IMR-90 (cell line): Measurements from ENCODE around the gene MIOX. TPM values are rescaled to one million over a fixed set of nuclear protein-coding genes. Genes with fewer than 3 reads are reported as not detected.

Experiments used
- ATAC-seq: fragments of 200-7000 bp; cut with Tn5 transposase; 2 replicates; pipeline ENCODE4 v1.9.1; 2020; ENCODE audit warnings: low read depth, mild to moderate bottlenecking, moderate library complexity
- BruUV-seq: library from RNA; stranded (reverse); fragments of 400-500 nt; replicated peaks from 2 replicates; lab custom pipeline; 2021; lab: Mats Ljungman, UMichigan
- CTCF ChIA-PET: fragments of 300-600 bp; formaldehyde crosslinking; extraction: SDS; loops from one replicate; lab custom pipeline; 2021; ENCODE audit warnings: antibody characterized with exemption; lab: Yijun Ruan, JAX
- POLR2A ChIA-PET: fragments of 300-600 bp; sonication (Branson Sonifier 250); formaldehyde crosslinking; loops from one replicate; lab custom pipeline; 2022; ENCODE audit warnings: antibody characterized with exemption; ENCODE audit not compliant: unreplicated experiment; lab: Charles Lee
- DNase-seq: peaks from one replicate; pipeline ENCODE4 v3.0.0; 2013
- H2AFZ ChIP-seq: replicated peaks from 2 replicates; pipeline ENCODE3; 2013; ENCODE audit warnings: low read length, mild to moderate bottlenecking; ENCODE audit not compliant: poor library complexity
- H2AK5ac ChIP-seq: 2 replicates; pipeline ENCODE4 v1.6.1; 2013; ENCODE audit warnings: low read depth, low read length, inconsistent platforms
- H2AK9ac ChIP-seq: replicated peaks from 2 replicates; pipeline ENCODE3; 2013; ENCODE audit warnings: mild to moderate bottlenecking, low read depth, low read length, moderate library complexity; ENCODE audit not compliant: poor library complexity
- H2BK120ac ChIP-seq: 2 replicates; pipeline ENCODE4 v1.6.1; 2013; ENCODE audit warnings: low read depth, low read length, inconsistent platforms
- H2BK15ac ChIP-seq: 3 replicates; pipeline ENCODE4 v1.6.1; 2013; ENCODE audit warnings: low read depth, low read length, inconsistent platforms
- H2BK20ac ChIP-seq: 2 replicates; pipeline ENCODE4 v1.6.1; 2013; ENCODE audit warnings: low read depth, mild to moderate bottlenecking, inconsistent platforms, low read length, moderate library complexity
- H2BK5ac ChIP-seq: 2 replicates; pipeline ENCODE4 v1.6.1; 2013; ENCODE audit warnings: mild to moderate bottlenecking, low read depth, low read length, inconsistent platforms; ENCODE audit not compliant: poor library complexity, severe bottlenecking
- H3K14ac ChIP-seq: replicated peaks from 2 replicates; pipeline ENCODE4 v1.6.1; 2013; ENCODE audit warnings: low read depth, low read length, inconsistent platforms
- H3K18ac ChIP-seq: 2 replicates; pipeline ENCODE4 v1.6.1; 2013; ENCODE audit warnings: low read depth, low read length, control low read depth
- H3K23ac ChIP-seq: 2 replicates; pipeline ENCODE4 v1.6.1; 2013; ENCODE audit warnings: low read depth, low read length, inconsistent platforms
- H3K27ac ChIP-seq: 2 replicates; pipeline ENCODE4 v1.5.1; 2013; ENCODE audit warnings: mild to moderate bottlenecking, control low read depth, low read length; ENCODE audit not compliant: insufficient read depth
- H3K27me3 ChIP-seq: 2 replicates; pipeline ENCODE4 v1.6.1; 2013; ENCODE audit warnings: low read length; ENCODE audit not compliant: control insufficient read depth, insufficient read depth
- H3K36me3 ChIP-seq: 2 replicates; pipeline ENCODE4 v1.6.1; 2013; ENCODE audit warnings: low read length, mixed read lengths; ENCODE audit not compliant: control insufficient read depth, insufficient read depth
- H3K4ac ChIP-seq: 2 replicates; pipeline ENCODE4 v1.6.1; 2013; ENCODE audit warnings: low read depth, low read length, inconsistent platforms
- H3K4me1 ChIP-seq: 2 replicates; pipeline ENCODE4 v1.6.1; 2013; ENCODE audit warnings: low read length, mixed read lengths; ENCODE audit not compliant: control insufficient read depth, insufficient read depth
- H3K4me2 ChIP-seq: 2 replicates; pipeline ENCODE4 v1.6.1; 2013; ENCODE audit warnings: low read depth, mild to moderate bottlenecking, control low read depth, low read length, moderate library complexity
- H3K4me3 ChIP-seq: 2 replicates; pipeline ENCODE4 v1.5.1; 2013; ENCODE audit warnings: low read depth, mild to moderate bottlenecking, control low read depth, low read length, moderate library complexity; ENCODE audit not compliant: insufficient read depth
- H3K56ac ChIP-seq: 2 replicates; pipeline ENCODE4 v1.6.1; 2013; ENCODE audit warnings: low read length, inconsistent platforms; ENCODE audit not compliant: insufficient read depth; ENCODE audit errors: extremely low read depth
- H3K79me1 ChIP-seq, 2 experiments: 2 replicates each; pipeline ENCODE4 v1.6.1; 2013; ENCODE audit warnings: low read length in 2 of 2, inconsistent platforms in 1 of 2, low read depth in 1 of 2
- H3K9ac ChIP-seq: 2 replicates; pipeline ENCODE4 v1.6.1; 2013; ENCODE audit warnings: low read depth, low read length, control low read depth
- H3K9me1 ChIP-seq: 2 replicates; pipeline ENCODE4 v1.6.1; 2013; ENCODE audit warnings: low read length, inconsistent platforms; ENCODE audit not compliant: insufficient read depth
- H3K9me3 ChIP-seq: 2 replicates; pipeline ENCODE4 v1.6.1; 2013; ENCODE audit warnings: low read length; ENCODE audit not compliant: control insufficient read depth, insufficient read depth
- H4K20me1 ChIP-seq: 2 replicates; pipeline ENCODE4 v1.6.1; 2013; ENCODE audit warnings: low read length, inconsistent platforms; ENCODE audit not compliant: insufficient read depth
- H4K5ac ChIP-seq: 2 replicates; pipeline ENCODE4 v1.6.1; 2013; ENCODE audit warnings: mild to moderate bottlenecking, low read depth, low read length, control low read depth
- H4K8ac ChIP-seq, 2 experiments: 2 replicates each; pipeline ENCODE4 v1.6.1; 2013; ENCODE audit warnings: low read depth in 2 of 2, low read length in 2 of 2, control low read depth in 1 of 2, inconsistent platforms in 1 of 2
- H4K91ac ChIP-seq: 2 replicates; pipeline ENCODE4 v1.6.1; 2013; ENCODE audit warnings: low read depth, low read length, inconsistent platforms; ENCODE audit not compliant: insufficient read depth
- CEBPB ChIP-seq: IDR thresholded peaks from 2 replicates; pipeline ENCODE4 v1.6.1; 2012; ENCODE audit warnings: low read depth, low read length, improper control_type of control experiment
- CHD1 ChIP-seq: IDR thresholded peaks from 2 replicates; pipeline ENCODE4 v1.6.1; 2012; ENCODE audit warnings: low read depth, low read length, improper control_type of control experiment
- FOS ChIP-seq: fragments of 150-350 bp; IDR thresholded peaks from 2 replicates; pipeline ENCODE4 v1.6.1; 2016; ENCODE audit warnings: low read depth, low read length
- MAZ ChIP-seq: IDR thresholded peaks from 2 replicates; pipeline ENCODE4 v1.6.1; 2012; ENCODE audit warnings: low read depth, mild to moderate bottlenecking, low read length, improper control_type of control experiment, moderate library complexity, borderline replicate concordance
- RFX5 ChIP-seq: IDR thresholded peaks from 2 replicates; pipeline ENCODE4 v1.8.0; 2012; ENCODE audit warnings: low read depth, mild to moderate bottlenecking, low read length, moderate library complexity
- WGBS, 2 experiments: methylation state at CpG; one replicate each; pipeline versions ENCODE4 v1.1.5 to v1.1.7; 2013; ENCODE audit warnings: missing lambda C conversion rate in 2 of 2; ENCODE audit not compliant: insufficient read length in 1 of 2; ENCODE audit errors: extremely low coverage in 2 of 2; 5-methylcytosine and 5-hydroxymethylcytosine counted together
- dilution Hi-C: fragments of 300-500 bp; cut with HindIII; formaldehyde crosslinking; loops from one replicate; pipeline ENCODE4 v1.14.3; 2018; ENCODE audit warnings: low sequenced_read_pairs; ENCODE audit not compliant: unreplicated experiment
- in situ Hi-C: fragments of 300-500 bp; cut with MboI; formaldehyde crosslinking; loops from 3 replicates; pipeline ENCODE4 v1.14.3; 2019; ENCODE audit warnings: low sequenced_read_pairs, inconsistent platforms, mixed read lengths
- intact Hi-C: fragments of 100-400 bp; cut with micrococcal nuclease; formaldehyde crosslinking; loops from 2 replicates; pipeline ENCODE4 v1.10.0; 2022
- polyA plus RNA-seq, 3 experiments: library from polyadenylated mRNA; depleted of rRNA; stranded (reverse); fragments of >200 nt; gene quantifications; 2 replicates each; pipeline ENCODE4 v1.2.3, GENCODE V29; 2012; ENCODE audit warnings: low replicate concordance in 1 of 3
- total RNA-seq: library from RNA; depleted of rRNA; stranded (reverse); fragments of >200 nt; gene quantifications from 2 replicates; pipeline ENCODE4 v1.2.3, GENCODE V29; 2012
- TF ChIP-seq, protein P1 (sequence below): fragments of 150-350 bp; IDR thresholded peaks from 2 replicates; pipeline ENCODE4 v1.6.1; 2017; ENCODE audit warnings: mild to moderate bottlenecking, antibody characterized with exemption, low read length, low read depth
- TF ChIP-seq, protein P2 (sequence below): conservative IDR thresholded peaks from 2 replicates; pipeline ENCODE4 v1.5.1; 2012; ENCODE audit warnings: mild to moderate bottlenecking, low read depth, low read length, improper control_type of control experiment

The MIOX gene
- total and polyA plus RNA-seq, 2 of the 4 experiments (the other 2 are of a cell fraction), result not detected

DNA sequence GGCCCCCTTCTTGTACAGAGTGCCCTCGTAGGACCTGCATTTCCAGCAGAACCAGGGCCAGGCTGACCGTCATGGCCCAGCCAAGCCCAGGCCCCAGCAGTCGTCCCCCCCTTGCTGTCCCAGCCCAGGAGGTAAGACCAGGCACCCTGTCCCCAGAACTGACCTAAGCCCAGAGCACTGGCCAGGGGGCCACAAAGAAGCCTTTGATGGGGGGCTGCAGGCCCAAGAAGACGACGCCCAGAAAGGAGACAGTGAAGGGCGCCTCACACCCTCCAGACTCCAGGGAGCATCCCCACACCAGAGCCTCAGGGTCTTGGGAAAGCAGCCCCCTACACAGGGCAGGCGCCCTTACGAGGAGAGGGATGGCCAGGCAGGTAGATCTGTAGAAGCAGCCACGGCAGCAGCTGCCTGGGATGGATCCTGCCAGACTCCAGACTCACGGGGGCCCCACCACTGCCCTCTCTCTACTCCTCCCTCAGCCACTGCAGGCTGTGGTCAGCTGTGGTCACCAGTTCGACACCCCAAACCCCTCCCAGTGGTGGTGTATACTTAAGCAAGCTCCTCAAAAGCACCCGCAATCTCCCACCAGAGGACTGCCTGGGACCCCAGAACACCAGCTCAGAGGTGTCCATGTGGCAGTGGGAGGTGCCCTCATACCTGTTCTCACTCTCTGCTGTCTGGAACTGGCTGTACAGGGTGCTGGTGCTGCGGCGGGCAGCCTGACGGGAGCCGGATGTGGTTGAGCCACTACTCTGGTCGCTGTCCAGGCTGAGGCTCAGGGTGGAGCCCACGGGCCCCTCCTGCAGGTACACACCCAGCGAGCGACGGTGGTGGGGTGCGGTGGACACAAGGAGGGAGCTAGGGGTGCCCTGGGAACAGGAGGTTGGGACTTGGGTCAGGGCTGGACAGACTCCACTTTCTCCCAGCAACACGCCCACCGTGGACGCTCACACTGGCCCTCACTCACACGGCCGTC, 38.8 kb upstream of the MIOX start (continued):
- no peak for TF ChIP-seq CHD1
- TF ChIP-seq MAZ, result no peak

DNA sequence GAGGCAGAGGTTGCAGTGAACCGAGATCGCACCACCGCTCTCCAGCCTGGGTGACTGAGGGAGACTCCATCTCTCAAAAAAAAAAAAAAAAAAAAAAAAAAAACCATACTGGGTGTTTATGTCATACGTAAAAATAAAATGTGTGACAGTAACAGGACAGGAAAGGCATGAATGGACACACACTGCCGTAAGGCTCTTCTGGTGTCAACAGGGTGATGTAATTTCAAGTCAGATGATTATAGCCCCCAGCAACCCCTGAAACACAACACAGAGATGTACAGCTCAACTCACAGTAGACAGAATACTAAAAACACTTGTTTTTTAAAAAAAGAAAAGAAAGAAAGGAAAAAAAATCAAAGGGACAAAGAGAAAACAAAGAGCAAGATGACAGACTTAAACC, 34.0 kb upstream of the MIOX start:
- WGBS, 2 experiments, result no CpG with 5 or more reads among the region's 5 CpGs
- CTCF ChIA-PET, result interaction anchor here (0.6 kb wide), 1 partner anchor 35 kb away, joined by 6 read pairs; no protein-coding TSS in a partner anchor
- POLR2A ChIA-PET, result no interaction called here

More for the DNA sequence above, 34.0 kb upstream of the MIOX start:
- ATAC-seq, result no peak
- Histone ChIP-seq H3K79me1 (peaks cover 3 to 11% of the 10 kb centered on the region in 2 experiments; a peak in 1 of 4 replicates), H4K8ac (no peak overlapping the region), H3K27me3 (no peaks in the 10 kb centered on the region), H2AK5ac (no peak overlapping the region), H3K56ac (no peak overlapping the region), H3K14ac (no peak overlapping the region), H3K27ac (no peak overlapping the region), H3K18ac (no peak overlapping the region), H3K4me2 (no peak overlapping the region), H2AFZ (no peak overlapping the region), H2AK9ac (no peak overlapping the region), H3K36me3 (peaks cover 61% of the 10 kb centered on the region), H3K9me3 (no peaks in the 10 kb centered on the region), H4K91ac (no peak overlapping the region), H3K9ac (no peak overlapping the region), H2BK5ac (no peak overlapping the region), H3K4me1 (no peaks in the 10 kb centered on the region), H2BK20ac (no peak overlapping the region), H4K20me1 (peaks cover 17% of the 10 kb centered on the region), H3K9me1 (0 out of 2 replicates have a peak, but pooled peaks cover 3% of the 10 kb centered on the region), H2BK15ac (no peak overlapping the region), H2BK120ac (no peak overlapping the region), H4K5ac (no peak overlapping the region), H3K4me3 (no peak overlapping the region), H3K4ac (no peak overlapping the region), H3K23ac (no peak overlapping the region)
- intact Hi-C loops (no loop called here), in situ Hi-C loops (no loop called here), dilution Hi-C loops (no loop called here)
- TF ChIP-seq, protein P1, sequence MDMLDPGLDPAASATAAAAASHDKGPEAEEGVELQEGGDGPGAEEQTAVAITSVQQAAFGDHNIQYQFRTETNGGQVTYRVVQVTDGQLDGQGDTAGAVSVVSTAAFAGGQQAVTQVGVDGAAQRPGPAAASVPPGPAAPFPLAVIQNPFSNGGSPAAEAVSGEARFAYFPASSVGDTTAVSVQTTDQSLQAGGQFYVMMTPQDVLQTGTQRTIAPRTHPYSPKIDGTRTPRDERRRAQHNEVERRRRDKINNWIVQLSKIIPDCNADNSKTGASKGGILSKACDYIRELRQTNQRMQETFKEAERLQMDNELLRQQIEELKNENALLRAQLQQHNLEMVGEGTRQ, result no peak
- TF ChIP-seq, protein P2, sequence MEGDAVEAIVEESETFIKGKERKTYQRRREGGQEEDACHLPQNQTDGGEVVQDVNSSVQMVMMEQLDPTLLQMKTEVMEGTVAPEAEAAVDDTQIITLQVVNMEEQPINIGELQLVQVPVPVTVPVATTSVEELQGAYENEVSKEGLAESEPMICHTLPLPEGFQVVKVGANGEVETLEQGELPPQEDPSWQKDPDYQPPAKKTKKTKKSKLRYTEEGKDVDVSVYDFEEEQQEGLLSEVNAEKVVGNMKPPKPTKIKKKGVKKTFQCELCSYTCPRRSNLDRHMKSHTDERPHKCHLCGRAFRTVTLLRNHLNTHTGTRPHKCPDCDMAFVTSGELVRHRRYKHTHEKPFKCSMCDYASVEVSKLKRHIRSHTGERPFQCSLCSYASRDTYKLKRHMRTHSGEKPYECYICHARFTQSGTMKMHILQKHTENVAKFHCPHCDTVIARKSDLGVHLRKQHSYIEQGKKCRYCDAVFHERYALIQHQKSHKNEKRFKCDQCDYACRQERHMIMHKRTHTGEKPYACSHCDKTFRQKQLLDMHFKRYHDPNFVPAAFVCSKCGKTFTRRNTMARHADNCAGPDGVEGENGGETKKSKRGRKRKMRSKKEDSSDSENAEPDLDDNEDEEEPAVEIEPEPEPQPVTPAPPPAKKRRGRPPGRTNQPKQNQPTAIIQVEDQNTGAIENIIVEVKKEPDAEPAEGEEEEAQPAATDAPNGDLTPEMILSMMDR, result no peak
- TF ChIP-seq CEBPB (no peak), CHD1 (no peak), RFX5 (no peak), MAZ (no peak), FOS (no peak)
- no peak for DNase-seq
- no TSS peak for BruUV-seq
